K562 (cell line): ENCODE results near the gene PI4KA. TPM values are rescaled to one million over a fixed set of nuclear protein-coding genes. Genes with fewer than 3 reads are reported as not detected.

Experiments used
- ARID2 ChIP-seq: fragments of 450-650 bp; IDR thresholded peaks from 2 replicates; pipeline ENCODE4 v1.6.1; 2017; ENCODE audit warnings: antibody characterized with exemption, mild to moderate bottlenecking
- EGR1 ChIP-seq: fragments of 450-650 bp; conservative IDR thresholded peaks from 2 replicates; pipeline ENCODE4 v1.6.1; 2017; ENCODE audit warnings: mild to moderate bottlenecking
- FOXP1 ChIP-seq: sonication (generic); formaldehyde crosslinking; IDR thresholded peaks from 2 replicates; pipeline ENCODE4 v1.8.0; 2022; ENCODE audit warnings: mild to moderate bottlenecking, missing genetic modification reagents
- MCM3 ChIP-seq: fragments of 450-650 bp; IDR thresholded peaks from 2 replicates; pipeline ENCODE4 v1.6.1; 2016
- NR1H2 ChIP-seq: sonication (generic); formaldehyde crosslinking; IDR thresholded peaks from 2 replicates; pipeline ENCODE4 v1.4.0; 2020; ENCODE audit warnings: mild to moderate bottlenecking, missing genetic modification reagents
- ZBTB1 ChIP-seq: sonication (generic); formaldehyde crosslinking; IDR thresholded peaks from 2 replicates; pipeline ENCODE4 v1.8.1; 2023; ENCODE audit warnings: missing genetic modification reagents, low read depth, mild to moderate bottlenecking, borderline replicate concordance
- ZFX ChIP-seq: sonication (generic); formaldehyde crosslinking; IDR thresholded peaks from 2 replicates; pipeline ENCODE4 v1.8.0; 2022; ENCODE audit warnings: mild to moderate bottlenecking, missing genetic modification reagents, moderate library complexity
- ZNF586 ChIP-seq: fragments of 450-650 bp; formaldehyde crosslinking; conservative IDR thresholded peaks from 2 replicates; pipeline ENCODE4 v1.4.0; 2020; ENCODE audit warnings: mild to moderate bottlenecking, moderate library complexity
- ZNF699 ChIP-seq: fragments of 250-450 bp; sonication (Bioruptor Pico); IDR thresholded peaks from 2 replicates; pipeline ENCODE4 v1.8.0; 2021; ENCODE audit warnings: mild to moderate bottlenecking, moderate library complexity; ENCODE audit not compliant: insufficient replicate concordance
- polyA plus RNA-seq, 8 experiments: library from polyadenylated mRNA; depleted of rRNA in 4 of 8; stranded (reverse) in 5 of 8; unstranded in 3 of 8; fragments of >200 nt; fragmentation: Nextera tagmentation in 2 of 8; fragmentation: Illumina TruSeq in 1 of 8; extraction: Ambion mirVana in 2 of 8; extraction: Trizol in 1 of 8; gene quantifications; 2 replicates each; pipeline versions ENCODE4 v1.2.1 to v1.2.3, GENCODE V29; 2011 to 2014; ENCODE audit warnings: inconsistent platforms in 1 of 8, missing spikeins in 1 of 8
- total RNA-seq, 7 experiments: library from RNA; depleted of rRNA in 6 of 7; stranded (reverse); fragments of >200 nt in 6 of 7; fragmentation: Illumina TruSeq in 2 of 7; extraction: Trizol in 2 of 7; gene quantifications; 2 replicates each; pipeline versions ENCODE4 v1.2.1 to v1.2.3, GENCODE V29; 2011 to 2021; ENCODE audit warnings: low replicate concordance in 1 of 7
- TF ChIP-seq, protein P1 (sequence below), 2 experiments: fragments of 150-350 bp in 1 of 2; IDR thresholded peaks; 2 replicates each; pipeline ENCODE4 v1.6.1; 2012 to 2016; ENCODE audit warnings: low read depth in 2 of 2, low read length in 2 of 2, mild to moderate bottlenecking in 1 of 2, moderate library complexity in 1 of 2
- TF ChIP-seq, protein P2 (sequence below): IDR thresholded peaks from 2 replicates; pipeline ENCODE4 v1.6.1; 2014; ENCODE audit warnings: antibody characterized with exemption
- TF ChIP-seq, protein P3 (sequence below): fragments of 450-650 bp; IDR thresholded peaks from 2 replicates; pipeline ENCODE4 v1.6.1; 2016
- TF ChIP-seq, protein P4 (sequence below): sonication (generic); formaldehyde crosslinking; IDR thresholded peaks from 2 replicates; pipeline ENCODE4 v1.8.0; 2022; ENCODE audit warnings: mild to moderate bottlenecking, missing genetic modification reagents
- TF ChIP-seq, protein P5 (sequence below): fragments of 450-650 bp; IDR thresholded peaks from 2 replicates; pipeline ENCODE4 v1.6.1; 2016; ENCODE audit warnings: missing biosample characterization, missing genetic modification characterization

Gene PI4KA
- total and polyA plus RNA-seq, 9 of the 15 experiments (the other 6 are each of a cell fraction or from before 2014, with no cell fraction given), result 7.3 to 187 (median 84.7) TPM

DNA sequence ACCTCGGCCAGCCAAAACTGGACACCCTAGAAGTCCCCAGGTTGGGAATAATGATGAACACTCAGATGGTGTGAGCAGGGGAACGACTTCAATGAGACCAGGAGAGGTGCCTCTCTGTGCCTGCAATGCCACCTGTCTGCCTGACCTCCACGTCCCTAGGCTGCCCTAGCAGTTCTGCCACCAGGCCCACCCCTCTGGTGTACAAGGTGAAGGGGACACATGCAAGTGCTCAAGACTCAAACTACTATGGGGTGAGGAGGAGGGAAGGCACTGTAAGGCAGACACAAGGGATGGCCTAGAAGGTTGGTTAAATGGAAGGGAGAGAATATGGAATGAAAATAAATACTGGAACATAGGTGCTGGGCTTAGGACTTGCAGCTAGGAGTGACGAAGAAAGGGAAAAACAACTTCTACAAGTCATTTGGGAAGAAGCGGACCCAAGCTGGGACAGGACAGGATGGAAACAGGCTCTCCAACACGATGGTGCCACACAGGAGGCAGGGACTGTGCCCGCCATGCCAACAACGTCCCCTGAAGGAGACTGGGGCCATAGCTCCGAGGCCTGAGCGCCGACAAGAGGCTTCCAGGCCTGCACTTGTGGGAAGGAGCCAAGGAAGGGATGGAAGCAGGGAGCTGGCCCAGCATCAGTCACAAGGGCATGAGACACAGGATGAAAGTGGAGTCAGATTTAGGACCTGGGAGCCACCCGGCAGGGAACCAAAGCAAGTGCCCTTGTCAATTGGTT lies 66.2 kb downstream of the PI4KA start (continued):
- TF ChIP-seq EGR1 (no peak), ZNF586 (no peak), ZNF699 (CRISPR knock-in tag) (no peak), ARID2 (no peak), ZFX (CRISPR knock-in tag) (no peak), ZBTB1 (no peak), FOXP1 (CRISPR knock-in tag) (peak; percentile 88; the same call in 1 of the 2 replicates), NR1H2 (CRISPR knock-in tag) (no peak), MCM3 (no peak)
- TF ChIP-seq, protein P1, sequence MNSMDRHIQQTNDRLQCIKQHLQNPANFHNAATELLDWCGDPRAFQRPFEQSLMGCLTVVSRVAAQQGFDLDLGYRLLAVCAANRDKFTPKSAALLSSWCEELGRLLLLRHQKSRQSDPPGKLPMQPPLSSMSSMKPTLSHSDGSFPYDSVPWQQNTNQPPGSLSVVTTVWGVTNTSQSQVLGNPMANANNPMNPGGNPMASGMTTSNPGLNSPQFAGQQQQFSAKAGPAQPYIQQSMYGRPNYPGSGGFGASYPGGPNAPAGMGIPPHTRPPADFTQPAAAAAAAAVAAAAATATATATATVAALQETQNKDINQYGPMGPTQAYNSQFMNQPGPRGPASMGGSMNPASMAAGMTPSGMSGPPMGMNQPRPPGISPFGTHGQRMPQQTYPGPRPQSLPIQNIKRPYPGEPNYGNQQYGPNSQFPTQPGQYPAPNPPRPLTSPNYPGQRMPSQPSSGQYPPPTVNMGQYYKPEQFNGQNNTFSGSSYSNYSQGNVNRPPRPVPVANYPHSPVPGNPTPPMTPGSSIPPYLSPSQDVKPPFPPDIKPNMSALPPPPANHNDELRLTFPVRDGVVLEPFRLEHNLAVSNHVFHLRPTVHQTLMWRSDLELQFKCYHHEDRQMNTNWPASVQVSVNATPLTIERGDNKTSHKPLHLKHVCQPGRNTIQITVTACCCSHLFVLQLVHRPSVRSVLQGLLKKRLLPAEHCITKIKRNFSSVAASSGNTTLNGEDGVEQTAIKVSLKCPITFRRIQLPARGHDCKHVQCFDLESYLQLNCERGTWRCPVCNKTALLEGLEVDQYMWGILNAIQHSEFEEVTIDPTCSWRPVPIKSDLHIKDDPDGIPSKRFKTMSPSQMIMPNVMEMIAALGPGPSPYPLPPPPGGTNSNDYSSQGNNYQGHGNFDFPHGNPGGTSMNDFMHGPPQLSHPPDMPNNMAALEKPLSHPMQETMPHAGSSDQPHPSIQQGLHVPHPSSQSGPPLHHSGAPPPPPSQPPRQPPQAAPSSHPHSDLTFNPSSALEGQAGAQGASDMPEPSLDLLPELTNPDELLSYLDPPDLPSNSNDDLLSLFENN (IDR thresholded peaks at IDR 0.05; ENCODE audit: low read depth in 2 of 2, low read length in 2 of 2), result no peak
- TF ChIP-seq, protein P2, sequence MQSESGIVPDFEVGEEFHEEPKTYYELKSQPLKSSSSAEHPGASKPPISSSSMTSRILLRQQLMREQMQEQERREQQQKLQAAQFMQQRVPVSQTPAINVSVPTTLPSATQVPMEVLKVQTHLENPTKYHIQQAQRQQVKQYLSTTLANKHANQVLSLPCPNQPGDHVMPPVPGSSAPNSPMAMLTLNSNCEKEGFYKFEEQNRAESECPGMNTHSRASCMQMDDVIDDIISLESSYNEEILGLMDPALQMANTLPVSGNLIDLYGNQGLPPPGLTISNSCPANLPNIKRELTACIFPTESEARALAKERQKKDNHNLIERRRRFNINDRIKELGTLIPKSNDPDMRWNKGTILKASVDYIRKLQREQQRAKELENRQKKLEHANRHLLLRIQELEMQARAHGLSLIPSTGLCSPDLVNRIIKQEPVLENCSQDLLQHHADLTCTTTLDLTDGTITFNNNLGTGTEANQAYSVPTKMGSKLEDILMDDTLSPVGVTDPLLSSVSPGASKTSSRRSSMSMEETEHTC, result no peak
- TF ChIP-seq, protein P3, sequence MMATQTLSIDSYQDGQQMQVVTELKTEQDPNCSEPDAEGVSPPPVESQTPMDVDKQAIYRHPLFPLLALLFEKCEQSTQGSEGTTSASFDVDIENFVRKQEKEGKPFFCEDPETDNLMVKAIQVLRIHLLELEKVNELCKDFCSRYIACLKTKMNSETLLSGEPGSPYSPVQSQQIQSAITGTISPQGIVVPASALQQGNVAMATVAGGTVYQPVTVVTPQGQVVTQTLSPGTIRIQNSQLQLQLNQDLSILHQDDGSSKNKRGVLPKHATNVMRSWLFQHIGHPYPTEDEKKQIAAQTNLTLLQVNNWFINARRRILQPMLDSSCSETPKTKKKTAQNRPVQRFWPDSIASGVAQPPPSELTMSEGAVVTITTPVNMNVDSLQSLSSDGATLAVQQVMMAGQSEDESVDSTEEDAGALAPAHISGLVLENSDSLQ, result no peak
- TF ChIP-seq, protein P4, sequence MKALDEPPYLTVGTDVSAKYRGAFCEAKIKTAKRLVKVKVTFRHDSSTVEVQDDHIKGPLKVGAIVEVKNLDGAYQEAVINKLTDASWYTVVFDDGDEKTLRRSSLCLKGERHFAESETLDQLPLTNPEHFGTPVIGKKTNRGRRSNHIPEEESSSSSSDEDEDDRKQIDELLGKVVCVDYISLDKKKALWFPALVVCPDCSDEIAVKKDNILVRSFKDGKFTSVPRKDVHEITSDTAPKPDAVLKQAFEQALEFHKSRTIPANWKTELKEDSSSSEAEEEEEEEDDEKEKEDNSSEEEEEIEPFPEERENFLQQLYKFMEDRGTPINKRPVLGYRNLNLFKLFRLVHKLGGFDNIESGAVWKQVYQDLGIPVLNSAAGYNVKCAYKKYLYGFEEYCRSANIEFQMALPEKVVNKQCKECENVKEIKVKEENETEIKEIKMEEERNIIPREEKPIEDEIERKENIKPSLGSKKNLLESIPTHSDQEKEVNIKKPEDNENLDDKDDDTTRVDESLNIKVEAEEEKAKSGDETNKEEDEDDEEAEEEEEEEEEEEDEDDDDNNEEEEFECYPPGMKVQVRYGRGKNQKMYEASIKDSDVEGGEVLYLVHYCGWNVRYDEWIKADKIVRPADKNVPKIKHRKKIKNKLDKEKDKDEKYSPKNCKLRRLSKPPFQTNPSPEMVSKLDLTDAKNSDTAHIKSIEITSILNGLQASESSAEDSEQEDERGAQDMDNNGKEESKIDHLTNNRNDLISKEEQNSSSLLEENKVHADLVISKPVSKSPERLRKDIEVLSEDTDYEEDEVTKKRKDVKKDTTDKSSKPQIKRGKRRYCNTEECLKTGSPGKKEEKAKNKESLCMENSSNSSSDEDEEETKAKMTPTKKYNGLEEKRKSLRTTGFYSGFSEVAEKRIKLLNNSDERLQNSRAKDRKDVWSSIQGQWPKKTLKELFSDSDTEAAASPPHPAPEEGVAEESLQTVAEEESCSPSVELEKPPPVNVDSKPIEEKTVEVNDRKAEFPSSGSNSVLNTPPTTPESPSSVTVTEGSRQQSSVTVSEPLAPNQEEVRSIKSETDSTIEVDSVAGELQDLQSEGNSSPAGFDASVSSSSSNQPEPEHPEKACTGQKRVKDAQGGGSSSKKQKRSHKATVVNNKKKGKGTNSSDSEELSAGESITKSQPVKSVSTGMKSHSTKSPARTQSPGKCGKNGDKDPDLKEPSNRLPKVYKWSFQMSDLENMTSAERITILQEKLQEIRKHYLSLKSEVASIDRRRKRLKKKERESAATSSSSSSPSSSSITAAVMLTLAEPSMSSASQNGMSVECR, result peak; percentile 80
- TF ChIP-seq, protein P5, sequence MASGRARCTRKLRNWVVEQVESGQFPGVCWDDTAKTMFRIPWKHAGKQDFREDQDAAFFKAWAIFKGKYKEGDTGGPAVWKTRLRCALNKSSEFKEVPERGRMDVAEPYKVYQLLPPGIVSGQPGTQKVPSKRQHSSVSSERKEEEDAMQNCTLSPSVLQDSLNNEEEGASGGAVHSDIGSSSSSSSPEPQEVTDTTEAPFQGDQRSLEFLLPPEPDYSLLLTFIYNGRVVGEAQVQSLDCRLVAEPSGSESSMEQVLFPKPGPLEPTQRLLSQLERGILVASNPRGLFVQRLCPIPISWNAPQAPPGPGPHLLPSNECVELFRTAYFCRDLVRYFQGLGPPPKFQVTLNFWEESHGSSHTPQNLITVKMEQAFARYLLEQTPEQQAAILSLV, result no peak
